ENCODE results near the gene SEC61A2.

DNA sequence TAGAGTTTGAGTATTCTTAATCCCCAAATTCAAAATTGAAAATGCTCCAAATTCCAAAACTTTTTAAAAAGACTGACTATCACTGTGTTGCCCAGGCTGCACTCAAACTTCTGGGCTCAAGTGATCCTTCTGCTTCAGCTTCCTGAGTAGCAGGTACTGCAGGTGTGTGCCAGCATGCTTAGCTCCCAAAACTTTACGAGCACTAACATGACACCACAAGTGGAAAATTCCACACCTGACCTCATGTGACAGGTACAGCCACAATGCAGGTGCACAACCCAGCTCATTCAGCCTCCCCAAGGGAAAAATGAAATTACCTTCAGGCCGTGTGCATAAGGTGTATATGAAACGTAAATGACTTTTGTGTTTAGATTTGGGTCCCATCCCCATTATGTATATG lies 83.0 kb downstream of the SEC61A2 start:
- TF ChIP-seq CREB1 (CRISPR knock-in tag; IDR thresholded peaks at IDR 0.05; ENCODE audit: low read depth), result no peak
- TF ChIP-seq, protein P1, sequence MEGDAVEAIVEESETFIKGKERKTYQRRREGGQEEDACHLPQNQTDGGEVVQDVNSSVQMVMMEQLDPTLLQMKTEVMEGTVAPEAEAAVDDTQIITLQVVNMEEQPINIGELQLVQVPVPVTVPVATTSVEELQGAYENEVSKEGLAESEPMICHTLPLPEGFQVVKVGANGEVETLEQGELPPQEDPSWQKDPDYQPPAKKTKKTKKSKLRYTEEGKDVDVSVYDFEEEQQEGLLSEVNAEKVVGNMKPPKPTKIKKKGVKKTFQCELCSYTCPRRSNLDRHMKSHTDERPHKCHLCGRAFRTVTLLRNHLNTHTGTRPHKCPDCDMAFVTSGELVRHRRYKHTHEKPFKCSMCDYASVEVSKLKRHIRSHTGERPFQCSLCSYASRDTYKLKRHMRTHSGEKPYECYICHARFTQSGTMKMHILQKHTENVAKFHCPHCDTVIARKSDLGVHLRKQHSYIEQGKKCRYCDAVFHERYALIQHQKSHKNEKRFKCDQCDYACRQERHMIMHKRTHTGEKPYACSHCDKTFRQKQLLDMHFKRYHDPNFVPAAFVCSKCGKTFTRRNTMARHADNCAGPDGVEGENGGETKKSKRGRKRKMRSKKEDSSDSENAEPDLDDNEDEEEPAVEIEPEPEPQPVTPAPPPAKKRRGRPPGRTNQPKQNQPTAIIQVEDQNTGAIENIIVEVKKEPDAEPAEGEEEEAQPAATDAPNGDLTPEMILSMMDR (conservative IDR thresholded peaks at IDR 0.05; ENCODE audit: low read depth in 2 of 2), result no peak
- no peak for TF ChIP-seq POLR2AphosphoS5 (IDR thresholded peaks at IDR 0.05; ENCODE audit: low read depth)
- TF ChIP-seq, protein P2, sequence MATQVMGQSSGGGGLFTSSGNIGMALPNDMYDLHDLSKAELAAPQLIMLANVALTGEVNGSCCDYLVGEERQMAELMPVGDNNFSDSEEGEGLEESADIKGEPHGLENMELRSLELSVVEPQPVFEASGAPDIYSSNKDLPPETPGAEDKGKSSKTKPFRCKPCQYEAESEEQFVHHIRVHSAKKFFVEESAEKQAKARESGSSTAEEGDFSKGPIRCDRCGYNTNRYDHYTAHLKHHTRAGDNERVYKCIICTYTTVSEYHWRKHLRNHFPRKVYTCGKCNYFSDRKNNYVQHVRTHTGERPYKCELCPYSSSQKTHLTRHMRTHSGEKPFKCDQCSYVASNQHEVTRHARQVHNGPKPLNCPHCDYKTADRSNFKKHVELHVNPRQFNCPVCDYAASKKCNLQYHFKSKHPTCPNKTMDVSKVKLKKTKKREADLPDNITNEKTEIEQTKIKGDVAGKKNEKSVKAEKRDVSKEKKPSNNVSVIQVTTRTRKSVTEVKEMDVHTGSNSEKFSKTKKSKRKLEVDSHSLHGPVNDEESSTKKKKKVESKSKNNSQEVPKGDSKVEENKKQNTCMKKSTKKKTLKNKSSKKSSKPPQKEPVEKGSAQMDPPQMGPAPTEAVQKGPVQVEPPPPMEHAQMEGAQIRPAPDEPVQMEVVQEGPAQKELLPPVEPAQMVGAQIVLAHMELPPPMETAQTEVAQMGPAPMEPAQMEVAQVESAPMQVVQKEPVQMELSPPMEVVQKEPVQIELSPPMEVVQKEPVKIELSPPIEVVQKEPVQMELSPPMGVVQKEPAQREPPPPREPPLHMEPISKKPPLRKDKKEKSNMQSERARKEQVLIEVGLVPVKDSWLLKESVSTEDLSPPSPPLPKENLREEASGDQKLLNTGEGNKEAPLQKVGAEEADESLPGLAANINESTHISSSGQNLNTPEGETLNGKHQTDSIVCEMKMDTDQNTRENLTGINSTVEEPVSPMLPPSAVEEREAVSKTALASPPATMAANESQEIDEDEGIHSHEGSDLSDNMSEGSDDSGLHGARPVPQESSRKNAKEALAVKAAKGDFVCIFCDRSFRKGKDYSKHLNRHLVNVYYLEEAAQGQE (IDR thresholded peaks at IDR 0.05; ENCODE audit: unreplicated experiment), result no peak
- TF ChIP-seq EZH2 (IDR thresholded peaks at IDR 0.05; ENCODE audit: low read depth, unreplicated experiment), result no peak
- no peak for TF ChIP-seq ZNF331 (CRISPR knock-in tag; IDR thresholded peaks at IDR 0.05; ENCODE audit: low read depth)
- TF ChIP-seq JUNB (IDR thresholded peaks at IDR 0.05; ENCODE audit: unreplicated experiment), result no peak
- TF ChIP-seq EZH2phosphoT487 (IDR thresholded peaks at IDR 0.05; ENCODE audit: unreplicated experiment), result no peak
- no peak for TF ChIP-seq STAT1 (IDR thresholded peaks at IDR 0.05; ENCODE audit: unreplicated experiment)
- TF ChIP-seq, protein P3, sequence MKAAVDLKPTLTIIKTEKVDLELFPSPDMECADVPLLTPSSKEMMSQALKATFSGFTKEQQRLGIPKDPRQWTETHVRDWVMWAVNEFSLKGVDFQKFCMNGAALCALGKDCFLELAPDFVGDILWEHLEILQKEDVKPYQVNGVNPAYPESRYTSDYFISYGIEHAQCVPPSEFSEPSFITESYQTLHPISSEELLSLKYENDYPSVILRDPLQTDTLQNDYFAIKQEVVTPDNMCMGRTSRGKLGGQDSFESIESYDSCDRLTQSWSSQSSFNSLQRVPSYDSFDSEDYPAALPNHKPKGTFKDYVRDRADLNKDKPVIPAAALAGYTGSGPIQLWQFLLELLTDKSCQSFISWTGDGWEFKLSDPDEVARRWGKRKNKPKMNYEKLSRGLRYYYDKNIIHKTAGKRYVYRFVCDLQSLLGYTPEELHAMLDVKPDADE (IDR thresholded peaks at IDR 0.05), result no peak
- TF ChIP-seq ZNF114 (CRISPR knock-in tag; IDR thresholded peaks at IDR 0.05), result no peak
- TF ChIP-seq NANOG (IDR thresholded peaks at IDR 0.05; ENCODE audit: borderline replicate concordance), result no peak

Data from GM23338 (cell line).